IPS-20b (cell line): ENCODE measurements around the gene ANKRD53.

Experiments used
- H3K27ac ChIP-seq: one replicate; pipeline ENCODE4 v1.5.1; 2013; ENCODE audit warnings: low read length
- H3K27me3 ChIP-seq: 2 replicates; pipeline ENCODE4 v1.6.1; 2013; ENCODE audit warnings: mild to moderate bottlenecking, low read length, inconsistent platforms; ENCODE audit not compliant: insufficient read depth
- H3K36me3 ChIP-seq: 2 replicates; pipeline ENCODE4 v1.6.1; 2013; ENCODE audit warnings: low read depth, mild to moderate bottlenecking, inconsistent platforms, low read length, moderate library complexity; ENCODE audit not compliant: insufficient read depth
- H3K4me1 ChIP-seq: 2 replicates; pipeline ENCODE4 v1.6.1; 2013; ENCODE audit warnings: mild to moderate bottlenecking, control low read depth, inconsistent platforms, low read length, moderate library complexity; ENCODE audit not compliant: insufficient read depth
- H3K4me3 ChIP-seq: 2 replicates; pipeline ENCODE4 v1.5.1; 2013; ENCODE audit warnings: mild to moderate bottlenecking, low read length, inconsistent platforms
- H3K9ac ChIP-seq: 2 replicates; pipeline ENCODE4 v1.6.1; 2013; ENCODE audit warnings: low read depth, mild to moderate bottlenecking, inconsistent platforms, low read length, moderate library complexity
- H3K9me3 ChIP-seq: 2 replicates; pipeline ENCODE4 v1.6.1; 2013; ENCODE audit warnings: mild to moderate bottlenecking, low read depth, low read length, inconsistent platforms; ENCODE audit not compliant: insufficient read depth

Gene ANKRD53

GRCh38 chr2:70948337-70949003 is 30.0 kb upstream of the ANKRD53 start:
- no peaks in the 10 kb centered on the region for H3K36me3 ChIP-seq
- H3K9me3 ChIP-seq, result no peaks in the 10 kb centered on the region
- H3K27ac ChIP-seq, result no peak overlapping the region
- peaks cover 2% of the 10 kb centered on the region; the same call in 1 of the 2 replicates for H3K4me1 ChIP-seq
- H3K9ac ChIP-seq, result no peak overlapping the region
- H3K27me3 ChIP-seq, result peaks cover 83% of the 10 kb centered on the region
- peak overlapping the region; percentile 37; the same call in 1 of the 2 replicates for H3K4me3 ChIP-seq

- no peak overlapping the region for H3K27ac ChIP-seq
- H3K36me3 ChIP-seq, result no peaks in the 10 kb centered on the region
- H3K9me3 ChIP-seq, result no peaks in the 10 kb centered on the region
- peaks cover 83% of the 10 kb centered on the region for H3K27me3 ChIP-seq
- H3K9ac ChIP-seq, result no peak overlapping the region
- H3K4me1 ChIP-seq, result 0 out of 2 replicates have a peak, but pooled peaks cover 2% of the 10 kb centered on the region
- no peak overlapping the region for H3K4me3 ChIP-seq
Observed at GRCh38 chr2:70949086-70949485, 29.3 kb upstream of the ANKRD53 start.

- Histone ChIP-seq H3K27ac (no peak overlapping the region), H3K27me3 (peaks cover 59% of the 10 kb centered on the region), H3K4me1 (no peaks in the 10 kb centered on the region), H3K4me3 (no peak overlapping the region), H3K9me3 (no peaks in the 10 kb centered on the region), H3K9ac (no peak overlapping the region), H3K36me3 (no peaks in the 10 kb centered on the region)
Observed at GRCh38 chr2:70954886-70955285, 23.5 kb upstream of the ANKRD53 start.

GRCh38 chr2:70956141-70956540 is 22.3 kb upstream of the ANKRD53 start:
- no peaks in the 10 kb centered on the region for H3K9me3 ChIP-seq
- no peaks in the 10 kb centered on the region for H3K4me1 ChIP-seq
- no peaks in the 10 kb centered on the region for H3K36me3 ChIP-seq
- H3K4me3 ChIP-seq, result no peak overlapping the region
- peaks cover 54% of the 10 kb centered on the region for H3K27me3 ChIP-seq
- no peak overlapping the region for H3K27ac ChIP-seq
- H3K9ac ChIP-seq, result no peak overlapping the region

GRCh38 chr2:70957798-70958197 is 20.6 kb upstream of the ANKRD53 start:
- Histone ChIP-seq H3K4me3 (no peak overlapping the region), H3K27me3 (peaks cover 56% of the 10 kb centered on the region)

GRCh38 chr2:70958759-70959158 is 19.7 kb upstream of the ANKRD53 start:
- Histone ChIP-seq H3K27ac (no peak overlapping the region), H3K9me3 (no peaks in the 10 kb centered on the region), H3K36me3 (no peaks in the 10 kb centered on the region), H3K4me1 (no peaks in the 10 kb centered on the region), H3K27me3 (peaks cover 57% of the 10 kb centered on the region), H3K9ac (no peak overlapping the region), H3K4me3 (no peak overlapping the region)

More at GRCh38 chr2:70957798-70958197, 20.6 kb upstream of the ANKRD53 start:
- H3K9me3 ChIP-seq, result no peaks in the 10 kb centered on the region
- H3K36me3 ChIP-seq, result no peaks in the 10 kb centered on the region
- H3K27ac ChIP-seq, result no peak overlapping the region
- no peaks in the 10 kb centered on the region for H3K4me1 ChIP-seq
- no peak overlapping the region for H3K9ac ChIP-seq

GRCh38 chr2:70959271-70959761 is 19.1 kb upstream of the ANKRD53 start:
- H3K4me3 ChIP-seq, result no peak overlapping the region
- no peak overlapping the region for H3K27ac ChIP-seq
- H3K4me1 ChIP-seq, result no peaks in the 10 kb centered on the region
- no peak overlapping the region for H3K9ac ChIP-seq
- no peaks in the 10 kb centered on the region for H3K36me3 ChIP-seq
- peaks cover 57% of the 10 kb centered on the region for H3K27me3 ChIP-seq
- H3K9me3 ChIP-seq, result no peaks in the 10 kb centered on the region

- H3K9me3 ChIP-seq, result no peaks in the 10 kb centered on the region
Observed at GRCh38 chr2:70959851-70960832, 18.3 kb upstream of the ANKRD53 start.

GRCh38 chr2:70960833-70961647 is 17.4 kb upstream of the ANKRD53 start:
- H3K36me3 ChIP-seq, result no peaks in the 10 kb centered on the region
- H3K9ac ChIP-seq, result no peak overlapping the region
- H3K9me3 ChIP-seq, result no peaks in the 10 kb centered on the region
- peaks cover 3% of the 10 kb centered on the region; the same call in 1 of the 2 replicates for H3K4me1 ChIP-seq
- H3K4me3 ChIP-seq, result no peak overlapping the region
- H3K27me3 ChIP-seq, result peaks cover 57% of the 10 kb centered on the region
- no peak overlapping the region for H3K27ac ChIP-seq

More at GRCh38 chr2:70959851-70960832, 18.3 kb upstream of the ANKRD53 start:
- no peak overlapping the region for H3K27ac ChIP-seq
- no peak overlapping the region for H3K9ac ChIP-seq
- no peak overlapping the region for H3K4me3 ChIP-seq
- H3K4me1 ChIP-seq, result peaks cover 3% of the 10 kb centered on the region; the same call in 1 of the 2 replicates
- H3K27me3 ChIP-seq, result peaks cover 57% of the 10 kb centered on the region
- no peaks in the 10 kb centered on the region for H3K36me3 ChIP-seq

- Histone ChIP-seq H3K27ac (no peak overlapping the region), H3K9ac (no peak overlapping the region), H3K27me3 (peaks cover 60% of the 10 kb centered on the region), H3K4me1 (peaks cover 3% of the 10 kb centered on the region; the same call in 1 of the 2 replicates), H3K9me3 (no peaks in the 10 kb centered on the region), H3K36me3 (no peaks in the 10 kb centered on the region), H3K4me3 (no peak overlapping the region)
Observed at GRCh38 chr2:70961648-70961994, 16.8 kb upstream of the ANKRD53 start.
